HCT116 (cell line): ENCODE data around the gene SERTAD4. TPM values are rescaled to one million over a fixed set of nuclear protein-coding genes. Genes with fewer than 3 reads are reported as not detected.
A peak's percentile ranks its signal among the peaks of the same experiment; 100 is the strongest.

ENCODE experiments used
- ATAC-seq: fragments of 200-7000 bp; cut with Tn5 transposase; 2 replicates; pipeline ENCODE4 v1.9.1; 2020; ENCODE audit warnings: mild to moderate bottlenecking, moderate library complexity
- BruUV-seq: library from RNA; stranded (reverse); fragments of 400-500 nt; replicated peaks from 2 replicates; lab custom pipeline; 2021; lab: Mats Ljungman, UMichigan
- CTCF ChIA-PET: fragments of 300-600 bp; sonication (Branson Sonifier 250); formaldehyde crosslinking; loops from one replicate; lab custom pipeline; 2021; ENCODE audit warnings: antibody characterized with exemption; lab: Charles Lee
- POLR2A ChIA-PET: fragments of 300-600, 350-600 bp; sonication (Branson Sonifier 250); formaldehyde crosslinking; loops from one replicate; lab custom pipeline; 2021; ENCODE audit warnings: antibody characterized with exemption; lab: Charles Lee
- RAD21 ChIA-PET, 2 experiments: fragments of 300-600 bp; sonication (Branson Sonifier 250); formaldehyde crosslinking; loops; one replicate each; lab custom pipeline; 2023; ENCODE audit warnings: low total read pairs in 2 of 2; ENCODE audit not compliant: uncharacterized antibody in 2 of 2, unreplicated experiment in 2 of 2, low non-redundant PET in 1 of 2; lab: Charles Lee
- DNase-seq: peaks from one replicate; pipeline ENCODE4 v3.0.0-alpha.2; 2010; ENCODE audit warnings: low read depth, low spot score
- H2AFZ ChIP-seq: fragments of 200-600 bp; shearing (Covaris generic), sonication (generic); 2 replicates; pipeline ENCODE4 v1.6.1; 2017; ENCODE audit warnings: low read depth, mixed run types, mixed read lengths, antibody characterized with exemption, low read length; ENCODE audit not compliant: poor library complexity, severe bottlenecking
- H3K27ac ChIP-seq: 2 replicates; pipeline ENCODE4 v1.5.1; 2012; ENCODE audit warnings: low read depth, low read length
- H3K27me3 ChIP-seq: fragments of 200-600 bp; sonication (generic); 2 replicates; pipeline ENCODE4 v1.6.1; 2016; ENCODE audit warnings: mixed run types, low read length, mixed read lengths; ENCODE audit not compliant: insufficient read depth
- H3K36me3 ChIP-seq, 2 experiments: fragments of 200-500 bp in 1 of 2; fragments of 200-600 bp in 1 of 2; sonication (Bioruptor generic) in 1 of 2; sonication (generic) in 1 of 2; 2 replicates each; pipeline versions ENCODE4 v1.5.1 to v1.6.1; 2014 to 2016; ENCODE audit warnings: low read length in 2 of 2, inconsistent platforms in 1 of 2, mixed read lengths in 1 of 2, mixed run types in 1 of 2; ENCODE audit not compliant: insufficient read depth in 2 of 2, control insufficient read depth in 1 of 2
- H3K4me1 ChIP-seq, 2 experiments: fragments of 200-600 bp in 1 of 2; sonication (generic) in 1 of 2; 2 replicates each; pipeline versions ENCODE4 v1.5.1 to v1.6.1; 2012 to 2017; ENCODE audit warnings: low read length in 2 of 2, inconsistent platforms in 1 of 2, mild to moderate bottlenecking in 1 of 2, mixed read lengths in 1 of 2, mixed run types in 1 of 2, moderate library complexity in 1 of 2; ENCODE audit not compliant: insufficient read depth in 2 of 2, control insufficient read depth in 1 of 2
- H3K4me2 ChIP-seq: fragments of 200-600 bp; sonication (generic); 2 replicates; pipeline ENCODE4 v1.6.1; 2017; ENCODE audit warnings: mixed run types, low read length, mixed read lengths
- H3K4me3 ChIP-seq, 2 experiments: fragments of 200-600 bp in 1 of 2; sonication (generic) in 1 of 2; replicated peaks in 1 of 2; 2 replicates each; pipeline ENCODE4 v1.5.1; 2011 to 2016; ENCODE audit warnings: low read length in 2 of 2, control low read depth in 1 of 2, low read depth in 1 of 2, mild to moderate bottlenecking in 1 of 2, mixed read lengths in 1 of 2, mixed run types in 1 of 2
- H3K79me2 ChIP-seq: fragments of 200-600 bp; sonication (generic); 2 replicates; pipeline ENCODE4 v1.6.1; 2017; ENCODE audit warnings: mild to moderate bottlenecking, mixed run types, low read length, moderate library complexity, mixed read lengths; ENCODE audit not compliant: insufficient read depth
- H3K9ac ChIP-seq: fragments of 200-600 bp; sonication (generic); 2 replicates; pipeline ENCODE4 v1.6.1; 2016; ENCODE audit warnings: low read length, mixed read lengths
- H3K9me2 ChIP-seq: fragments of 200-600 bp; sonication (generic), shearing (Covaris generic); 2 replicates; pipeline ENCODE4 v1.6.1; 2017; ENCODE audit warnings: mixed run types, mild to moderate bottlenecking, moderate library complexity; ENCODE audit not compliant: insufficient read depth
- H3K9me3 ChIP-seq, 2 experiments: fragments of 200-500 bp in 1 of 2; fragments of 200-600 bp in 1 of 2; sonication (Bioruptor generic) in 1 of 2; sonication (generic) in 1 of 2; 2 replicates each; pipeline ENCODE4 v1.6.1; 2014 to 2017; ENCODE audit warnings: low read length in 2 of 2, mixed read lengths in 2 of 2, inconsistent platforms in 1 of 2, low read depth in 1 of 2, mild to moderate bottlenecking in 1 of 2, mixed run types in 1 of 2, moderate library complexity in 1 of 2; ENCODE audit not compliant: control insufficient read depth in 1 of 2, insufficient read depth in 1 of 2
- H4K20me1 ChIP-seq: fragments of 200-600 bp; sonication (generic), shearing (Covaris generic); 2 replicates; pipeline ENCODE4 v1.6.1; 2017; ENCODE audit warnings: mixed run types, mild to moderate bottlenecking, moderate library complexity; ENCODE audit not compliant: insufficient read depth
- CTCF ChIP-seq, 3 experiments: fragments of 200-600 bp in 1 of 3; sonication (generic) in 1 of 3; IDR thresholded peaks in 2 of 3; conservative IDR thresholded peaks in 1 of 3; 2 replicates each; pipeline ENCODE4 v1.5.1; 2012 to 2017; ENCODE audit warnings: low read depth in 2 of 3, low read length in 2 of 3, antibody characterized with exemption in 1 of 3, borderline replicate concordance in 1 of 3, control low read depth in 1 of 3, mild to moderate bottlenecking in 1 of 3, mixed read lengths in 1 of 3, mixed run types in 1 of 3, moderate library complexity in 1 of 3; ENCODE audit not compliant: insufficient read depth in 1 of 3
- RAD21 ChIP-seq: IDR thresholded peaks from 2 replicates; pipeline ENCODE4 v1.6.1; 2012; ENCODE audit warnings: low read depth, mild to moderate bottlenecking
- ZBTB33 ChIP-seq: IDR thresholded peaks from 2 replicates; pipeline ENCODE4 v1.6.1; 2011; ENCODE audit warnings: mild to moderate bottlenecking, low read length, moderate library complexity; ENCODE audit not compliant: insufficient replicate concordance; ENCODE audit errors: extremely low read depth
- intact Hi-C: fragments of 100-400 bp; cut with micrococcal nuclease; formaldehyde crosslinking; loops from 2 replicates; pipeline ENCODE4 v1.10.0; 2022
- total RNA-seq: library from RNA; stranded (reverse); gene quantifications from one replicate; pipeline ENCODE4 v1.2.1, GENCODE V29; 2021; ENCODE audit not compliant: unreplicated experiment

The SERTAD4 gene
- total RNA-seq, 1 experiment from 2014 or later, result 0.07 TPM

- peaks cover 4 to 8% of the 10 kb centered on the region in 2 experiments; a peak in 3 of 4 replicates for H3K4me1 ChIP-seq
- H3K27ac ChIP-seq, result no peak overlapping the region
- DNase-seq (peak; percentile 28), ATAC-seq (peak; percentile 98)
- H3K4me2 ChIP-seq, result peak overlapping the region; percentile 23; the same call in 1 of the 2 replicates
- no TSS peak for BruUV-seq
- intact Hi-C loops, result loop anchor here (2.0 to 10.0 kb wide), 2 partner anchors 71 to 375 kb away; no protein-coding TSS in a partner anchor
- TF ChIP-seq RAD21 (peak; percentile 33; the same call in 1 of the 2 replicates), ZBTB33 (no peak), CTCF (IDR thresholded peaks at IDR 0.05 in 2 of 3, conservative IDR thresholded peaks at IDR 0.05 in 1 of 3; ENCODE audit: borderline replicate concordance in 1 of 3, insufficient read depth in 1 of 3, low read depth in 2 of 3, low read length in 2 of 3) (peak; percentile 15 to 71 (median 61); a peak in 5 of 6 replicates)
- H3K36me3 ChIP-seq, result no peaks in the 10 kb centered on the region
- no peak overlapping the region for H3K4me3 ChIP-seq
- no peaks in the 10 kb centered on the region for H4K20me1 ChIP-seq
- H3K27me3 ChIP-seq, result peaks cover 41% of the 10 kb centered on the region
- CTCF ChIA-PET, result interaction anchor here (0.9 to 1.0 kb wide), 2 partner anchors 12 to 94 kb away, joined by 3 read pairs; no protein-coding TSS in a partner anchor
- POLR2A ChIA-PET, result interaction anchor here (1.2 kb wide), 1 partner anchor 53 kb away, joined by 3 read pairs; no protein-coding TSS in a partner anchor
- RAD21 ChIA-PET, result no interaction called here
- H3K9me2 ChIP-seq, result no peaks in the 10 kb centered on the region
- no peaks in the 10 kb centered on the region for H3K9me3 ChIP-seq
- H3K9ac ChIP-seq, result no peak overlapping the region
- H3K79me2 ChIP-seq, result no peaks in the 10 kb centered on the region
- H2AFZ ChIP-seq, result no peak overlapping the region
Observed at GRCh38 chr1:210239349-210240111, 6.9 kb downstream of the SERTAD4 start.
